HepG2 (cell line): ENCODE results near the gene KCTD13. TPM values are rescaled to one million over a fixed set of nuclear protein-coding genes. Genes with fewer than 3 reads are reported as not detected.

ENCODE experiments used
- ATF5 ChIP-seq: sonication (generic); formaldehyde crosslinking; IDR thresholded peaks from 2 replicates; pipeline ENCODE4 v1.4.0; 2020; ENCODE audit warnings: mild to moderate bottlenecking, low read depth, missing genetic modification reagents
- FOXA1 ChIP-seq, 2 experiments: fragments of 450-650 bp in 1 of 2; sonication (generic) in 1 of 2; formaldehyde crosslinking in 1 of 2; IDR thresholded peaks; 2 replicates each; pipeline versions ENCODE4 v1.4.0 to v1.6.1; 2016 to 2020; ENCODE audit warnings: missing genetic modification reagents in 1 of 2
- JARID2 ChIP-seq: sonication (generic); formaldehyde crosslinking; IDR thresholded peaks from 2 replicates; pipeline ENCODE4 v1.8.1; 2023; ENCODE audit warnings: missing genetic modification reagents, inconsistent platforms; ENCODE audit not compliant: insufficient replicate concordance
- MYC ChIP-seq: sonication (generic); formaldehyde crosslinking; IDR thresholded peaks from 2 replicates; pipeline ENCODE4 v1.9.0; 2021; ENCODE audit warnings: missing genetic modification reagents, borderline replicate concordance
- NR2F1 ChIP-seq, 2 experiments: fragments of 450-650 bp in 1 of 2; formaldehyde crosslinking in 1 of 2; IDR thresholded peaks; 2 replicates each; pipeline versions ENCODE4 v1.5.0 to v1.6.1; 2016 to 2020; ENCODE audit warnings: mild to moderate bottlenecking in 1 of 2, missing compliant biosample characterization in 1 of 2, missing genetic modification reagents in 1 of 2, moderate library complexity in 1 of 2
- NR2F6 ChIP-seq, 2 experiments: IDR thresholded peaks; 2 replicates each; pipeline ENCODE4 v1.6.1; 2016; ENCODE audit warnings: antibody characterized with exemption in 1 of 2, mild to moderate bottlenecking in 1 of 2
- RBM22 ChIP-seq: fragments of 200-400 bp; formaldehyde crosslinking; optimal IDR thresholded peaks from 2 replicates; pipeline ENCODE3; 2017; ENCODE audit warnings: mild to moderate bottlenecking, low read length, moderate library complexity
- RBM39 ChIP-seq: fragments of 200-400 bp; formaldehyde crosslinking; IDR thresholded peaks from one replicate; pipeline ENCODE4 v1.6.1; 2018; ENCODE audit warnings: antibody characterized with exemption, mild to moderate bottlenecking, low read depth, low read length; ENCODE audit not compliant: poor library complexity, severe bottlenecking
- SATB2 ChIP-seq: sonication (generic); formaldehyde crosslinking; IDR thresholded peaks from 2 replicates; pipeline ENCODE4 v1.5.0; 2020; ENCODE audit warnings: missing genetic modification reagents
- SRSF1 ChIP-seq: fragments of 200-400 bp; formaldehyde crosslinking; optimal IDR thresholded peaks from 2 replicates; pipeline ENCODE3; 2017; ENCODE audit warnings: mild to moderate bottlenecking, low read depth, low read length, moderate library complexity
- STAT6 ChIP-seq: sonication (generic); formaldehyde crosslinking; IDR thresholded peaks from 2 replicates; pipeline ENCODE4 v1.4.0; 2020; ENCODE audit warnings: missing genetic modification reagents, mild to moderate bottlenecking, borderline replicate concordance
- ZBTB7B ChIP-seq: sonication (generic); formaldehyde crosslinking; IDR thresholded peaks from 2 replicates; pipeline ENCODE4 v1.4.0; 2020; ENCODE audit warnings: missing genetic modification reagents
- ZMYM2 ChIP-seq: sonication (generic); formaldehyde crosslinking; IDR thresholded peaks from 2 replicates; pipeline ENCODE4 v1.8.0; 2022; ENCODE audit warnings: mild to moderate bottlenecking, missing genetic modification reagents
- ZNF260 ChIP-seq: sonication (generic); formaldehyde crosslinking; IDR thresholded peaks from 2 replicates; pipeline ENCODE4 v1.4.0; 2020; ENCODE audit warnings: missing genetic modification reagents, low read depth, mild to moderate bottlenecking, borderline replicate concordance
- ZNF354B ChIP-seq: sonication (generic); formaldehyde crosslinking; IDR thresholded peaks from 2 replicates; pipeline ENCODE4 v1.8.0; 2022; ENCODE audit warnings: mild to moderate bottlenecking, missing genetic modification reagents
- ZNF44 ChIP-seq: sonication (generic); formaldehyde crosslinking; IDR thresholded peaks from 2 replicates; pipeline ENCODE4 v1.5.1; 2020; ENCODE audit warnings: mild to moderate bottlenecking, missing genetic modification reagents
- ZNF687 ChIP-seq: sonication (generic); formaldehyde crosslinking; IDR thresholded peaks from 2 replicates; pipeline ENCODE4 v1.5.1; 2020; ENCODE audit warnings: mild to moderate bottlenecking, missing genetic modification reagents, moderate library complexity
- ZNF777 ChIP-seq: sonication (generic); formaldehyde crosslinking; IDR thresholded peaks from 2 replicates; pipeline ENCODE4 v1.4.0; 2020; ENCODE audit warnings: missing genetic modification reagents
- ZSCAN22 ChIP-seq: sonication (generic); formaldehyde crosslinking; IDR thresholded peaks from 2 replicates; pipeline ENCODE4 v1.4.0; 2020; ENCODE audit warnings: mild to moderate bottlenecking, missing genetic modification reagents
- polyA plus RNA-seq, 8 experiments: library from polyadenylated mRNA; depleted of rRNA in 3 of 8; stranded (reverse) in 7 of 8; unstranded in 1 of 8; fragments of >200 nt; fragmentation: Illumina TruSeq in 4 of 8; extraction: Trizol in 4 of 8; gene quantifications; 2 replicates each; pipeline versions ENCODE4 v1.2.1 to v1.2.3, GENCODE V29; 2011 to 2016; ENCODE audit warnings: low read depth in 4 of 8, missing spikeins in 1 of 8, mixed read lengths in 1 of 8; ENCODE audit not compliant: insufficient read depth in 1 of 8
- total RNA-seq, 5 experiments: library from RNA; depleted of rRNA; stranded (reverse); fragments of >200 nt; fragmentation: Illumina TruSeq; extraction: Trizol; gene quantifications; 2 replicates each; pipeline ENCODE4 v1.2.3, GENCODE V29; 2016; ENCODE audit warnings: low read depth in 1 of 5

Gene KCTD13
- total and polyA plus RNA-seq, 2 of the 13 experiments (the other 11 are each of a cell fraction or from before 2014, with no cell fraction given): 6.3 to 14.7 TPM

GRCh38 chr16:29899516-29900101, 26.4 kb downstream of the KCTD13 start, which contains the start of gene SEZ6L2 (continued):
- TF ChIP-seq RBM39 (no peak), ZNF44 (CRISPR knock-in tag) (no peak), RBM22 (no peak), ZBTB7B (CRISPR knock-in tag) (peak; percentile 75; the same call in 1 of the 2 replicates), ZNF260 (CRISPR knock-in tag) (no peak), STAT6 (peak; percentile 84; the same call in 1 of the 2 replicates), ZNF687 (0 out of 2 replicates have a peak, but pooled peaks have one; percentile 2), NR2F1 (CRISPR knock-in tag; IDR thresholded peaks at IDR 0.05) (peak in 1 of 2 experiments; percentile 34; a peak in 1 of 4 replicates), ZNF354B (CRISPR knock-in tag) (no peak), NR2F6 (IDR thresholded peaks at IDR 0.05) (no peak), NR2F6 (CRISPR knock-in tag; IDR thresholded peaks at IDR 0.05) (no peak), SRSF1 (peak; percentile 33), FOXA1 (IDR thresholded peaks at IDR 0.05) (no peak), FOXA1 (CRISPR knock-in tag; IDR thresholded peaks at IDR 0.05) (no peak), ZSCAN22 (CRISPR knock-in tag) (0 out of 2 replicates have a peak, but pooled peaks have one; percentile 22), ZMYM2 (CRISPR knock-in tag) (no peak), JARID2 (CRISPR knock-in tag) (no peak), MYC (CRISPR knock-in tag) (no peak; the same call in 1 of the 2 replicates), SATB2 (peak; percentile 98), ZNF777 (no peak; the same call in 1 of the 2 replicates), ATF5 (CRISPR knock-in tag) (no peak)
